HG03354 (cell line): Measurements from ENCODE around the gene GOLGA6A.
"Not testable (repeated sequence)": the region's sequence is repeated elsewhere in the genome, so short reads cannot be mapped to it uniquely, and the experiment has no call there.

ENCODE experiments used
- ATAC-seq: cut with Tn5 transposase; IDR thresholded peaks from one replicate; pipeline ENCODE4 v1.9.1; 2021; ENCODE audit warnings: mild to moderate bottlenecking; ENCODE audit not compliant: unreplicated experiment, poor library complexity, severe bottlenecking

Gene GOLGA6A

DNA sequence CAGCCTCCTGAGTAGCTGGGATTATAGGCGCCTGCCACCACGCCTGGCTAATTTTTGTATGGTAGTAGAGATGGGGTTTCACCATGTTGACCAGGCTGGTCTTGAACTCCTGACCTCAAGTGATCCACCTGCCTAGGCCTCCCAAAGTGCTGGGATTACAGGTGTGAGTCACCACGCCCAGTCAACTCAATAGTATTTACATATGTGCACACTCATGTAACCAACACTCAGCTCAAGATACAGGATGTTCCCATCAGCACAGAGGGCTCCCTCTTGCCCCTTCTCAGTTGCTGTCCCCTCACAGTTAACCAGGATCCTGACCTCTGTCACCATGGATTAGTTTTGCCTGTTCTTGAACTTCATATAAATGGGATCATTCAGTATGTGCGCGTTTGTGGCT, 26.0 kb downstream of the GOLGA6A start:
- ATAC-seq, result not testable (repeated sequence)

DNA sequence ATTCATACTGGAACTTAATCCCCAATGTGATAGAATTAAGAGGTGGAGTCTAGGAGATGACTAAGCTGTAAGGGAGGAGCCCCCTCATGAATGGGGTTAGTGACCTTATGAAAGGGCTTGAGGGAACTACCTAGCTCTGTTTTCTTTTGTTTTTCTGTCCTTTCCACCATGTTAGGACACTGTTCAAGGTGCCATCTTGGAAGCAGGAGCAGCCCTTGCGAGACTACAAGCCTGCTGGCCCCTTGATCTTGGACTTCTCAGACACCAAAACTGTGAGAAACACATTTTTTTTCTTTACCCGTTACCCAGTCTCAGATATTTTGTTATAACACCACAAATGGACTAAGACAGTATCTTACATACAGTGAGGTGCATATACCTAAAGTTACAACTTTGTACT, 26.5 kb downstream of the GOLGA6A start:
- ATAC-seq, result no peak

DNA sequence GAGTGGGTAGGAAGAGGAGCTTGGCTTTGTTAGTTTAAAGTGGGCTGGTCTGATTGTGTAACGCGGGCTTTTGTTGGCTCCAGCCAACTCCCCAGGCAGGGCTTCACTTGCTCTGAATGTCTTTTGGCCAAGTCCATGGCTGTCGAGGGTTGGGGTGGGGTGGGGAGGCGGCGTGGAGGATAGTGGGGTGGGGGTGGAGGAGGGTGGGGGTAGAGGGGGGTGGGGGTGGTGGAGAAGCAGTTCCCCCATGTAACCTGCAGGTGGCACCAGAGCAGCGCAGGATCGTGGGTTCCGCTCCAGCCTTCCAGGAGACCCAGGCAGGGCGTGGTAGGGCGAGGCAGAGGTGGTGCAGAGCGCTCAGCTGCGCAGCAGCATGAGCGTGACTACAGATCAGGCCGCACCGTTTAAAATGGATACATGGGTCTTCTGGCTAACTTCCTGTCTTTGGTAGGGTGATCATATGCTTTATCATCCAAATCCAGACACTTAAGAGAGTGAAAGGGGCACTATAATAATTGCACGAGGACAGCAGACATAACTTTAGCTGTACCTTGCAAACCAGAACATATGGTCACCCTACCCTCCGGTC, 28.3 kb downstream of the GOLGA6A start:
- no peak for ATAC-seq

- no peak for ATAC-seq
Measured at GRCh38 chr15:74053517-74053916, 28.8 kb downstream of the GOLGA6A start.

DNA sequence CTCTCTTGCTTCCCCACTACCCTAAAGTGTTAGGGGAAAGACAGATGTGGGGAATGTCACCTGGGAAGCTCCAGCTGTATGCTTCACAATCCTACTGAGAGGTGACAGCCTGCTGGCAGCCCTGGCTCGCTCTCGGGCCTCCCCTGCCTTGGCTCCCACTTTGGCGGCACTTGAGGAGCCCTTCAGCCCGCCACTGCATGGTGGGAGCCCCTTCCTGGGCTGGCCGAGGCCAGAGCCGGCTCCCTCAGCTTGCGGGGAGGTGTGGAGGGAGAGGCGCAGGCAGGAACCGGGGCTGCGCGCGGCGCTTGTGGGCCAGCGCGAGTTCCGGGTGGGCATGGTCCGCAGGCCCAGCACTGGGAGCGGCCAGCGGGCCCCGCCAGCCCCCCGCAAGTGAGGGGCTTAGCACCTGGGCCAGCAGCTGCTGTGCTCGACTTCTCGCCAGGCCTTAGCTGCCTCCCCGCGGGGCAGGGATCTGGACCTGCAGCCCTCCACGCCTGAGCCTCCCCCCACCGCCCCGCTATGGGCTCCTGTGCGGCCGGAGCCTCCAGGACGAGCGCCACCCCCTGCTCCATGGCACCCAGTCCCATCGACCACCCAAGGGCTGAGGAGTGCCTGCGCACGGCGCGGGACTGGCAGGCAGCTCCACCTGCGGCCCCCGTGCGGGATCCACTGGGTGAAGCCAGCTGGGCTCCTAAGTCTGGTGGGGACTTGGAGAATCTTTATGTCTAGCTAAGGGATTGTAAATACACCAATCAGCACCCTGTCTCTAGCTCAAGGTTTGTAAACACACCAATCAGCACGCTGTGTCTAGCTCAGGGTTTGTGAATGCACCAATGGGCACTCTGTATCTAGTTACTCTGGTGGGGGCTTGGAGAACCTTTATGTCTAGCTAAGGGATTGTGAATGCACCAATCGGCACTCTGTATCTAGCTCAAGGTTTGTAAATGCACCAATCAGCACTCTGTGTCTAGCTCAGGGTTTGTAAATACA, 29.8 kb downstream of the GOLGA6A start:
- not testable (repeated sequence) for ATAC-seq

DNA sequence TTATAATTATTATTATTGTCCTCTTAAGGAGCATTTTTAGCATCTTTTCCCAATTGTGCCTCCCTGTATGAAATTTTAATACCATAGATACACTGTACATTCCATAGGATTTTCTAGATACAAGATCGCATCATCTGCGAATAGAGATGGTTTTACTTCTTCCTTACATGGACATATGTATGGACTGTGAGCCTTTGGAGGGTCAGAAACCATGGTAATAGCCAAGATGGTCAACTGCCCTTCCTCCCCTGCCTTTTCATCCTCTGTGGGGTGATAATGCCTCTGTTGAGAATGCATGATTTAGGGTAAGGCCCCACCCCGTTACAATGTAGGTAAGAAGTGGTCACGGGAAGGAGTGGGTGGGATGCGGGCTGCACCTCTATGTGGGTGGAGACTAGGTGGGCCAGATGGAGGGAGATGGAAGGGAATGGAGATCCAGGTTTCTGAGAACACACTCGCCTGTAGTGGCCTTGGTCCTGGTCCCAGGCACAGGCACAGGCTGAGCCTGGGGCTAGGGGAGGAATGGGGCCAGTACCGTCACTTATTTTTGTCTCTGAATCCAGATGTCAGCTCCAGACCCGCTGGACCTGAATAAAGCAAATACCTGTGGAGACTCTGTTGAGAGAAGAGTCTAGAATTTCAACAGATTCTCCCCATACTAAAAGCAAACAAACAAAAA, 31.7 kb downstream of the GOLGA6A start:
- ATAC-seq, result no peak

GRCh38 chr15:74050127-74050526, 32.2 kb downstream of the GOLGA6A start:
- no peak for ATAC-seq

GRCh38 chr15:74046275-74046674, 36.1 kb downstream of the GOLGA6A start:
- no peak for ATAC-seq

- no peak for ATAC-seq
Measured at GRCh38 chr15:74045636-74046274, 36.6 kb downstream of the GOLGA6A start.

- ATAC-seq, result no peak
Measured at GRCh38 chr15:74045184-74045583, 37.2 kb downstream of the GOLGA6A start.

- no peak for ATAC-seq
Measured at GRCh38 chr15:74044267-74045110, 37.9 kb downstream of the GOLGA6A start.

DNA sequence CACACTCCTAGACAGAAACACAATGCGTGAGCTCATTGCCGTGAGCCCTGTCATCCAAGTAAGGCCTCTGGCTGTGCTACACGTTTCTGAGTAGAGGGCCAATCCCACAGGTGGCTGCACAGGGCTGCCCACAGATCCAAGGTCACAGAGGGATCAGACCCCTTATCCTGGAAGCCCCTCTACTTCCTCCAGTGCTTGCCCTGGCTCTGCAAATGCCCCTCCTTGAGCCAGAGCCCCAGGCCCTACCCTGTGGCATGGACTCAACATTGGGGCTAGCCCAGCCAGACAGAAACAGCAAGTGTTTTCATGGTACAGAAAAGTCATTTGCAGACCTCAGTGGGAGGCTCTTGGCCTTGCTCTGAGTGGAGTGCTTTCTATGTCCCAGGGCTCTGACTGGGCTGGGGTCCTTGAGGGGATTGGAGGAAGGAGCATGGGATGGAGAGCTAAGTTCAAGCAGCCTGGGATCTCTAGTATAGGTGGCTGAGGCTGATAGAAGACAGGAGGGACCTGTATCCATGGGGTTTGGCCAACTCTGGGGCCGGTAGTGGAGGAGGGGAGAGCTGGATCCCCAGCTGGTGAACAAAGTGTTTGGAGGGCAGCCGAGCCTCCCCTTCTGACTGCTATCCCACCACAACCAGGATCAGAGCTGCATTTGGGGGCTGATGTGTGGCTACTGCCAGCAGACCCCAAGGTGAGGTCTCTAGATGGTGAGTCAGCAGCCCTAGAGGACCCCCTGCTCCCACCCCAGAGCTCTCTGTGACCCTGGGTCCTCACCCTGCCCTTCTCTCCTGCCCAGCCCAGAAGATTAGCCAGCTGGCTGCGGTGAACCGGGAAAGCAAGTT, 38.7 kb downstream of the GOLGA6A start:
- no peak for ATAC-seq

GRCh38 chr15:74042603-74043424, 39.5 kb downstream of the GOLGA6A start:
- ATAC-seq, result no peak

GRCh38 chr15:74041777-74042435, 40.4 kb downstream of the GOLGA6A start:
- no peak for ATAC-seq

DNA sequence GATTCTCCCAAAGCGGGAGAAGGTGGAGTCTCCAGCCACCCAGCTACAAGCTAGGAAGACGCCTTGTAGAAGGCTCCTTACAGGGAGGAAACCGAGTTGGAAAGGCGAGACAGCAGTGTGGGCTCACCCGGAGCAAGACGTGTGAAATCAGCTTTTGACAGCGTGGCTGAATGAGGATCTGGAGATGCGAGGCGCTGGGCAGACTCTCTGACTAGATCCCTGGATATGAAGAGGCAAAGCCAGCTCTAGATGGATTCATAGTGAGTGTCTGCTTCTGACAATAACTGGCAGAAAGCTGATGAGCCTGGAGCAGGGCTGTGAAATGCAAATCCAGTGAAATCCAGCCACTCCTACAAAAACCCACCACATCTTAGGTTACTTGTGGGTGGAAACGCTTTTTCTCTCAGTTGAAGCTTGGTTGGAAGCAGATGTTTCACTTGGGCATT, 41.0 kb downstream of the GOLGA6A start:
- no peak for ATAC-seq

DNA sequence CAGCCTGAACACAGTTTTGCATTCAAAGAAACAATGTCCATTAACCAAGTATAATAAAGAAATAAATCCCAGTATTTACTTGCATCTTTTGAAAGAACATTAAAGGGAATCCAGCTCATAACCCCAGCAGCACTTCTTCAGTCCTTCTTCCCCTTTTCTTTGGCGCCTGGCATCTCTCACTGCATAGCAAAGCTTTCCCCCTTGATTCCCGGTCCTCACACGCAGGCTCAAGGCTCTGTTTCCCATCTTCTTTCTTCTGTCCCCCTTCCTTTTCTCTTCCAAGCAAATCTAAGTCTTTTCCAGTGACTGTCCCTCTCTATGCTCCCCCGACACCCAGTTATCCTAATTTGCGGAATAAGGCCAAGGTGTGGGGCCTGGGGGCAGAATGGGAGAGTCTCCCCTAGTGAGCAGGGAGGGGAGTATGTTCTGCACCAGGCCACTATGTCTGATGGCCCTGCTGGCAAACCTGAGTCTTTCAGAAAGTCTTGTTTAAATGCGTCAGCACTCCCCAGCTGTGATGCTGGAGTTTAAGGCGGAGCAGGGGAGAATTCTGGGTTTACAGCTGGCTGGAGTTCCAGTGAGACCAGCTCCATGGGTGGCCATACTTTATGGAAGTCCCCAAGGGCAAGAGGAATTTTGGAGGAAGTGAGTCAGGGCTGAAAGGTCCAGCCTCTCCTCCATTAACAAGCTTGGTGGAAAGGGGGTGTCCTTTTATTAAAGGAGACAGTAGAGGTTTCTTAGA, 42.1 kb downstream of the GOLGA6A start:
- ATAC-seq, result no peak
